GM18526 (cell line): Measurements from ENCODE around the gene CLMN.

Experiments used
- POLR2A ChIP-seq: IDR thresholded peaks from 3 replicates; pipeline ENCODE4 v1.6.1; 2011; ENCODE audit not compliant: insufficient read length; ENCODE audit errors: extremely low read depth

CLMN gene

DNA sequence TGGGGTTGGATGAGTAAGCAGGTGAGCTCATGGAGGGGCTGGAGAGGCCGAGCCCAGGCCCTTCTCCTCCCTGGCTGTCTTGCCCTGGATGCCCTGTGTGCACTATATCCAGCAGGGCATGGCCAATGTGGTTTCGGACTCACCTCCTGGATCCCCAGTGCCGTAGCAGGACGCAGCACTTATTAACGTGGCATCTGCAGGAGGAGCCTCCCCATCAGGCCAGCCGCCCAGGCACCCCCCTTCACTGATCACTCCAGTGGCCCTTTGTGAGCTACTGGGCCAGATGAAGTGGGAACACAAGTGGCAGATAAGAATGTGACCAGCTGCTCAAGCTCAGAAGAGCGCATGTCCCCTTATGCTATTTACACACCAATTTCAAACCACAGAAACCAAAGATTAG lies 119.3 kb downstream of the CLMN start:
- no peak for TF ChIP-seq POLR2A

DNA sequence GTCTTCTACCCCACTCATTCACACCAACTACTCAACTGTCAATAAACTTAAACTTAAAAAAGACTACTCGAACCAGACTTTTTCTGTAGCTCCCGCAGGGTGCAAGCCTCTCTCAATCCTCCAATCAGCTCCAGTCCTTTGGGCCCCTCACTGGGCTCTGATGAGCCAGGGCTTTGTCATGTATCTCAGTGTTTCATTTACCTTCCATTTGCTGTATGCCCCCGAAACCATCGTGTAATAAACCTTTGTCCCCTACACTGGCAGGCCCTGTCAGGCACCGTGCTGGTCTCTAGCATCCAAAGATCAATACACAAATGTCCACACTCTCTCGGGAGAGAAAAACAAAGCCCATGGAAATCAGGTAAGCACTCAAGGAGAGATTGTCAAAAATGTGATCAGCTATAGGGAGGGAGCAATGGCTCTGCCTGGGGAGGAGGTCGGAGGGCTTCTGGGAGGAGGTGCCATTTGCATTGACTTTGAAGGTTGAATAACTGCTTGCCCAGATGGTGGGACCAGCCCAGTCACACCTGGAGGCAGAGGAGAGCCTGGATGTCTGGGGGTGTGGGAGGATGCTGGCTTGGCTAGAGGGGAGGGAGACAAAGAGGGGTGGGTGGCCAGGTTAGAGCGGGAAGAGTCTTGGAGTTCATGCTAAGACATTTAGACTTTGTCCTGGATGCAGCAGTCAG lies 120.3 kb downstream of the CLMN start:
- no peak for TF ChIP-seq POLR2A

DNA sequence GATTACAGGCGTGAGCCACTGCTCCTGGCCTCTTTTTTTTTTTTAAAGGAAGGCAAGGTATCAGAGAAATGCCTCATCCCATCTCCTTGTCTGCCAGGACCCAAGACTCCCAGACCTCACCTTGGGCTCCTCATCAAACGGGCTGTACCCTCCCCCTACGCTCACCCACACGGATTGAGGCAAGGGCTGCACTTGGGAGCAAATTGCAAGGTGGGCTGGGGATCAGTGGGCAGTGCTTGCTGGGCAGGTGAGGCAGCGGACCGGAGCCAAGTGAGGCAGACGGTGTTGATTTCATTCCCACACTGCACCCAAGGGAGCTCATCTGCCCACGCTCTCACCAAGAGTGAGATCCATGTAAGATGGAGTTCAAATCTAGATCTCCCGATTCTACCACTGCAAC lies 121.4 kb downstream of the CLMN start:
- no peak for TF ChIP-seq POLR2A

DNA sequence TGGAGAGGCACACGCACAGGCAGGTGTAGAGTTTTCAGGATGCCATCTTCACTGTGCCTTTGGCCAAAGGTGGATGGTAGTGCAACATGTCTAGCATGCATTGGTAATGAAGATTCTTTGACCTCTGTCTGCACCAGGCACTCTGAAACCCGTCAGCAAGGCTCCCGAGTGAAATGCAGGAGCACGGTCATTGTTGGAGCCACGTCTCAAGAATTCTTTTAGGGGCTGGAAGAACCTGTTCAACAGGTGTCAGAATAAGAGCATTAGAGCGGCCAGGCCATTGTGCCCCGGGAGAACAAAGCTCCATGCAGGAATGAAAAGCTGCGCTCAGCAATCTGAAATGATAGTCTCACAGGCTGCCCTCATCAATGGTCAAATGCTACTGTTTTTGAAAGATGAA lies 122.2 kb downstream of the CLMN start:
- no peak for TF ChIP-seq POLR2A

DNA sequence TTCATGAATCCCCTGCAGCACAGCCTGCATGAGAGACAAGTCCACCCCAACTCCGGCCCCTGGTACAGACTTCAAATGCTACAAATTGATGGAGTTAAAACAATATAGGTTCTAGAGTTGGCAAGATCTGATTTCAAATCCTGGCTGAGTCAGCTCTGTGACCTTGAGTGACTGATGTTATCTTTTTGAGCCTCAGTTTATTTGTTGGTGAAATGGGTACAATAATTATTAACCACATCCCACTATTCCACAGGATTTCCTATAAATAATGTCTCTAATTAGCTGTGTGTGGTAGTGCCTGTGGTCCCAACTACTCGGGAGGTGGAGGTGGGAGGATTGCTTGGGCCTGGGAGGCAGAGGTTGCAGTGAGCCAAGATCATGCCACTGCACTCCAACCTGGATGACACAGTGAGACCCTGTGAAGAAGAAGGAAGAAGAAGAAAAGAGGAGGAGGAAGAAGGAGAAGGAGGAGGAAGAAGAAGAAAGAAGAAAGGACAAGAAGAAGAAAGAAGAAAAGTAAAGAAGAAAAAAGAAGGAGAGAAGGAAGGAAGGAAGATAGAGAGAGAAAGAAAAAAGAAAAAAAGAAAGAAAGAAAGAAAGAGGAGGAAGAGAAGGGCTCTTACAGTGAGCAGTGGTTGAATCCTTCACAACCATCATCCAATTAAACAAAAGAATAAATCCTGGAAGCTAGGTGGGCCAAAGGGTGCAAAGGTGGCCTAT lies 122.7 kb downstream of the CLMN start:
- no peak for TF ChIP-seq POLR2A

DNA sequence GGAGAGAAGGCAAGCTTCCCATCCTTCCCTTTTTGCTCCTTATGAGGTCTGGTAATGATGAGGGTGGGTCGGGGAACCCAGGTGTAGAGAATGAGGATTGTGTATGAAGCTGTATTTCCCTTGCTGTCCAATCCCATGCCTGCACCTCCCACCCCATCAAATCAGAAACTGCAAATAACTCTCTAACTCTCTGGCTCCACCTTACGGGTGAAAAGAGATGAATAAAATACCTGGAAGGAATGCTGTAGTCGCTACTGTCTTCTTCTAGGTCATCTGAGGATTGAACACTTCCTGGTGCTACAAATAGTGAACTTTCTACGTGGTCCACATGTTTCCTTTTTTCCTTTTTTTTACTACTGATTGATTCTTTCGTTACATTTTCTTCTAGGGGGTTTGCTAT lies 123.4 kb downstream of the CLMN start:
- TF ChIP-seq POLR2A: no peak

DNA sequence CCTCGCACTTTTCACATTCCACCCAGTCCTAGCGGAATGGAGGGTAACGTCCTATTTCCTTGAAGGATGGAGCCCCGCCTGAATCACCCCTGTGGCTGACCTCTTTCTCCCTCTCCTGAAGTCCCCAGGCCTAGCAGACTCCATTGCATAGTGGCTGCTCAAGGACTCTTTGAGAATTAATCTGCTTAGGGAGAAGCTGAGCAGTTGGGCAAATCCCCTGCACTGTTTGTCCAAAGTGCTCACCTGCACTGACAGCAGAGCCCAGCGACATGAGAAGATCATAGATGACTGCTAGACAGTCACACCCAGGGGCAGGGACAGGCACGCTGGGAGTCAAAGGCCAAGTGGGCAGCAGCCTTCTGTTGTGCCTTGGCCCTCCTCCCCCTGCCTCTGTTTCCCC lies 124.7 kb downstream of the CLMN start:
- TF ChIP-seq POLR2A: no peak

DNA sequence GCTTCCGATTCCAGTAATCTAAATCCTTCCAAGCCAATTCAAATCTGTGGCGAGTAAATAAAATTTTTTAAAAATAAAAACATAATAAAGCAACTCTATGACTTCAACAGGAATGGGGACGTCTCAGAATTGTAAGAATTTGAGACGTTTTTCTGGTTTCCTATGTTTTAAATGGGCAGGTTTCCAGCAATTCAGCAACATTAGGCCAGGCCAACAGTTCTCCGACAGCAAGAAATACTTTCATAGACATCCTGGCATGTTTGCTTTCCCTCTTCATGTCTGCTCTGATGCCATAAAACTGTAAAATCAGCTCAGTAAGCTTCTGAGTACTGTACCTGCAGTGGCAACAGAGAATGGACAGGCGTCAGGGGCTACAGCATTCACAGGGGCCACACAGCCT lies 126.6 kb downstream of the CLMN start:
- no peak for TF ChIP-seq POLR2A

DNA sequence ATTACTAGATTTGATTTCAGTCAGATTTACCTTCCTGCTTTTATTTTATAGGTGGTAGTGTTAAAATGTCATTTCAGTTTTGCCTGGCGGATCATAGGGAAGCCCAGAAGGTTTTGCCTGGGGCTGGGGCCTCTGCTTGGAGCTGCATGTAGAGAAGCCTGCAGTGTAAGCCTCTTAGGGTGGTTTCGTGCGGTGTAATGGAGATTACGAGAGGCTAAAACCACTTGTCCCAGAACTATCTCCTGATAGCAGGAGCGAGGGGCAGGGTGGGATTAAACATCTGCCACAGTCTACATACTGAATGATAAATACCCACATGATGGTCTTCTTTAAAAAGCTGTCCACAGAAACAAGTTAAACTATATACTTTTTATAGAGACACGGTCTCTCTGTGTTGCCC lies 127.4 kb downstream of the CLMN start:
- no peak for TF ChIP-seq POLR2A

DNA sequence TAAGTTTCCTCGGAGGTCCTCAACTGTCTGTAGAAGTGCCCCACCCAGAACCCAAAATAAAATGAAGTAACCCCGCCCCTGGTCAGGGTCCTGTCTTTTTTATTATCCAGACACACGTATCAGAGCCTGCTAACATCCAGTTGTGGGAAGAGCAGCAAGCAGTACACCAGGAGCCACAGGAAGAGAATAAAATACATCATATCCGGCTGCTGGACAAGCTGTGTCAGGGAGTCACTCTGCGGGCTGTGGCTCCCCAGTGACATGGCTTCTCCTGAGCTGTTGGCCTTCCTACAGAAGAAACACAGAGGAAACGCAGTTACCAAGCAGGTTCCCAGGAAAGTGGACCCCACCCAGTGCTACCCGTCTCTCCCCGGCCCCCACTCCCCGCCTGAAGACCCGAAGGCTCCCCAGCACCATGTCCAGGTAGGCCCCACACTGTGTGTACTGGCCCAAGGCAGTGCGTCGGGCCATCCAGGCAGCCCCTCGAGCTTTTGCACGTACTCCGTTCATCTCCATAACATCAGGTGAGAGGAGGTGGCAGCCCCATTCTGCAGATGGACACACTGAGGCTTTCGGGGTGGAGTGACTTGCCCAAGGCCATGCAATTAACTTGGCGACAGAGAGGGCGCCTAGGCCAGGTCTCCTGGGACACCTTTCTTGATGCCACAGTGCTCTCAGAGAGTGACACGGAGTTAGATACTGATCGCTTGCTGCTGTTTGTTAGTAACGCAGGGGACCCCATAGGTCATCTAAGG lies 128.1 kb downstream of the CLMN start:
- TF ChIP-seq POLR2A: no peak

DNA sequence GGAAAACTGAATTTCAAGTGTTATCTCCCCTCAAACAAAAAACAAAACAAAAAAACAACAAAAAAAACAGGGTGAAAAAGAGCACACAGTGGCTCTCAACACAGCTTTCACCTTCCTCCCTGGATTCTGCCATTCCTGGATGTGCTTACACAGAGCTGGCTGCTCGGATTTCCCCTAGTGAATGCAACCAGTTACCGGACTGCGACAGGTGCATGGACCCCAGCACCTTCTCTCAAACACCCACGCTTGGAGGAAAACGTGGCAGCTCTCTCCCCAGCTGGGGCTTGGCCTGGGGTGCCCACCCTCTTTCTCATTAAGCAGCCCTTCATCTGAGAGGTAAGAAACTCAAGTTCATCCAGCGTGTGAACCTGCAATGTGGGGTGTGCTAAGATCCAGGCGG lies 128.9 kb downstream of the CLMN start:
- no peak for TF ChIP-seq POLR2A

DNA sequence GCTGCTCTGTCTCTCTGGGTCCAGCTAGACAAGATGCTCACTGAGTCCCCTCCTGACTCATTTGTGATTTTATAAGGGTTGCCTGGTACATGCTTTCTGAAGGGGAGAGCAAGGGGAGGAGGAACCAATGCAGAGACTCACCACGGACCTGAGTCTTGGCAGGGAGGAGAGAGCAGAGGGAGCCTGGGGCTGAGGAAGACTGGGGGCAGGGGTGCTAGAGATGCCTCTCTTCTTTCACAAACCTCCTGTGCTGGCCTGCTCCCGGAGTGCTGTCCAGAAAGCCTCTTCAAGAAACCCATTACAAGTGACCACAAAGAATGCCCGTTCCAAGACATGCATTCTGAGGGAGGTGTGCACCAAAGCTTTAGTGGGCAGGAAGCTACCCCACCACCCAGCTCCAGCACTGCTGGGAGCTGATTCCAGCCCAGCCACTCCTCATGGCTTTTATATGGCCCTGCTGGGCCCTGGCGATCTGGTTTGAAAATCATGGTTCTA lies 129.3 kb downstream of the CLMN start:
- no peak for TF ChIP-seq POLR2A

DNA sequence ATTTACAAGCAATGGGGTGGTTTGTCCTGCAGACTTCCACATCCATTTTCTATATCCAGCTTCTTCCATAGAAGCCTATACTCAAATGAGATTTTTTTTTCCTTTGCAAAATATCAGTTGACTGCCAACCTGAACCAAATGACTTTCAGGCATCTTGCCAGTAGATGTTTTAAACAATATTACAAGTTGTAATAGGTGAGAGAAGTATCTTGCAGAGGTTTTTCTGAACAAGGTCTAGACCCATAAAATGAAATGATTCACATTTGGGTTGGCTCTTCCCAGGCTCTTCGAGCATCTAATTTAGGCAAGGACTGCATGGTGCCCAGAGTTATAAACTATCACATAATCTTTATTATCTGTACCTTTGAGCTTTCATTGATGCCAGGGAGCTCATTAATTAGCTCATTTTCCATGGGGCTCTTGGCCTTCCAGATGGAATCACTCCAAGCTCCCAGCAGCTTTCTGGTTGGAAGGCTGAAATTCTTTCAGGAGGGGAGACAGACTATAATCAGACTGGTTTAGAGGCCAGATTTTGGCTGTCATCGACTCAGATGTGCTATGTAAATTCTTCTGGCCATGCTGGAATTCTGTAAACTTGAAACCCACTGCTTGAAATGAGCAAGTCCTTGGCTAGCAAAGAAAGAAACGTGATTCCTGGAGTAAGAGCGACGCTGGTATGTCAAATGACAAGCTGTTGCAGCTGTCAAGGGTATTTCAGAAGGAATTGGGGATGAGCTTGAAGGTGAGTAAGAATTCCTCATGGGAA lies 130.2 kb downstream of the CLMN start:
- TF ChIP-seq POLR2A: no peak

DNA sequence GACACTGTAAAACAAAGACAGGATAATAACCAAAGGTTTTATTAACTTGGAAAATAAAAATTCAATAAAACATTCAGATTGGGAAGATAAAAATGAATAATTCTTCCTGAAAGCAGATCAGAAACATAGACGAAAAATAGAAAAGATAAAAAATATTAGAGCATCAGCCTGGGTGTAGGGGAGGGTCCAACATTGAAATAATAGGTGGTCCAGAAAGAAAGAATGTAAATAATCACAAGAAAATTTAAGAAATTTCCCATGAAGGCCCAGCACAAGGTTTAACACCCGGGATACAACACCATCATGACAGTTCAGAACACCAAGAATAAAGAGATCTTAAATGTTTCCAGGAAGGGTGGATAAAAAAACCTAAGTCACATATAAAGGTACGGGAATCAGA lies 131.3 kb downstream of the CLMN start:
- TF ChIP-seq POLR2A: no peak

DNA sequence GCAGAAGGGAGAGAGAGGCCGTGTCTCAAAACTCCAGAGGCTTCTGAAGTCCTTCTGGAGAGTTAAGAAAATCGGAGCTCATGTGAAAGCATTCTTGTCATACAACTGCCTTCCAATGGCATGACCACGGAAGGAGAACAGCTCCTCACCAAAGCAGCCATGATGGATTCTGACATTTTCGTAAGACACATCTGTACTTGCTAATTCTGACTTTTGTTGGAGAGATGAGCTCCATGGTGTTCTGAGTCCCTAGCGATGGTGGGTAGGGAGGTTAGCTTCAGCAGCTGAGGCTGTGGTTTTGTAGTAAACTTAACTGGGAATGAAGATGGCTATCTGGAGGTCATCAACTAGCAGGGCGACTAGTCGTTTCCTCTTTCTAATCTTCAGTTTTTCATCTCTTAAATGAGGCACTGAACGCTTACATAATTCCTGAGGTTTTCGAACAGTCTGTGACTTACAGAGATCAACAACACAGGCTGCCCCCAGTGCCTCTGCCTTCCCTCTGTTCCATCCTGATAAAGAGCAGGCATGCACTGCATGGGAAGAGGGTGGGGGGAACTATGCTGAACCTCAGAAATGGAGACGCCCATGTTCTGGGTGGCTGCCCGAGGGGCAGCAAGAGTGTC lies 133.8 kb downstream of the CLMN start:
- TF ChIP-seq POLR2A: no peak
